Measurements from ENCODE around the gene UBA1. TPM values are rescaled to one million over a fixed set of nuclear protein-coding genes. Genes with fewer than 3 reads are reported as not detected.

Gene UBA1
- total and polyA plus RNA-seq, 2 donors (not counting 3 experiments of a cell fraction or from before 2014, with no cell fraction given), result 237 to 297 TPM

DNA sequence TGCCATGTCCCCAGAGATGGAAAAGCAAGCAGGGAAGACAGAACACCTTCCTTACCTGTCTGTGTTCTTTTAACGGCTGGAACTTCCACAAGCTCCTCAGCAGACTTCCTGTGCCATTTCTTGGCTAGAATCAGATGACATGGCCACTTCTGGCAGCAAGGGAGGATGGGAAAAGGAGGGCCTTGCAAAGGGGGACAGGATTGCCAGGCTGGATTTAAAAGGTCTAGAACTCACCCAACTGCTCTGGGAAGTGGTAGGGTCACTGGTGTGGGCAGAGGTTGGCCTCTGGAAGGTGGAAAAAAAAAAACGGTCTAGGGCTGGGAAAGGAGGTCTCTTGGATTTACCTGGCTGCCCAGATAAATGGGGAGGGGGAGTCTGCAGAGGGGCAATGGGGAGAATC lies 37.5 kb downstream of the UBA1 start:
- no peaks in the 10 kb centered on the region for H4K20me1 ChIP-seq (replicated peaks; ENCODE audit: control insufficient read depth, extremely low read depth, insufficient read depth, low read length)
- H3K36me3 ChIP-seq (ENCODE audit: control insufficient read depth in 2 of 2, extremely low read depth in 1 of 2, insufficient read depth in 2 of 2, low read length in 2 of 2), result peaks cover 2 to 12% of the 10 kb centered on the region in 2 experiments
- no peak for DNase-seq (ENCODE audit: low read depth, low spot score)
- ChIA-PET POLR2A (no interaction called here), CTCF (no interaction called here)
- H3K27me3 ChIP-seq (ENCODE audit: control insufficient read depth in 2 of 2, insufficient read depth in 2 of 2, low read length in 2 of 2), result no peaks in the 10 kb centered on the region
- BruUV-seq (replicated peaks), result no TSS peak
- no peak overlapping the region for H3K4me3 ChIP-seq (replicated peaks in 1 of 3; ENCODE audit: insufficient read depth in 1 of 3, low read depth in 1 of 3, low read length in 3 of 3)
- no peak overlapping the region for H2AFZ ChIP-seq (ENCODE audit: low read depth, low read length)
- H3K9ac ChIP-seq (replicated peaks; ENCODE audit: extremely low read depth, insufficient read depth, low read length), result no peak overlapping the region
- H3K27ac ChIP-seq (ENCODE audit: insufficient read depth, low read depth, low read length), result no peak overlapping the region
- dilution Hi-C loops (cut with MboI; ENCODE audit: extremely low pct_ligation_motif_present, low sequenced_read_pairs) (no loop called here), intact Hi-C loops (cut with micrococcal nuclease) (loop anchor here (5.0 kb wide), 1 partner anchor 151 kb away; no protein-coding TSS in a partner anchor)
- H3K9me3 ChIP-seq (replicated peaks; ENCODE audit: control insufficient read depth, insufficient read depth, low read length), result no peaks in the 10 kb centered on the region
- FAIRE-seq, result no peak
- no peak for TF ChIP-seq MYC (IDR thresholded peaks at IDR 0.05; ENCODE audit: low read depth, low read length)
- no peaks in the 10 kb centered on the region for H3K9me1 ChIP-seq (replicated peaks; ENCODE audit: control insufficient read depth, extremely low read depth, insufficient read depth, low read length)
- H3K79me2 ChIP-seq (ENCODE audit: control insufficient read depth, insufficient read depth, low read length), result peaks cover 8% of the 10 kb centered on the region
- H3K4me2 ChIP-seq (ENCODE audit: insufficient read depth, low read length), result no peak overlapping the region
- peaks cover 3% of the 10 kb centered on the region for H3K4me1 ChIP-seq (ENCODE audit: control insufficient read depth, extremely low read depth, insufficient read depth, low read length)

DNA sequence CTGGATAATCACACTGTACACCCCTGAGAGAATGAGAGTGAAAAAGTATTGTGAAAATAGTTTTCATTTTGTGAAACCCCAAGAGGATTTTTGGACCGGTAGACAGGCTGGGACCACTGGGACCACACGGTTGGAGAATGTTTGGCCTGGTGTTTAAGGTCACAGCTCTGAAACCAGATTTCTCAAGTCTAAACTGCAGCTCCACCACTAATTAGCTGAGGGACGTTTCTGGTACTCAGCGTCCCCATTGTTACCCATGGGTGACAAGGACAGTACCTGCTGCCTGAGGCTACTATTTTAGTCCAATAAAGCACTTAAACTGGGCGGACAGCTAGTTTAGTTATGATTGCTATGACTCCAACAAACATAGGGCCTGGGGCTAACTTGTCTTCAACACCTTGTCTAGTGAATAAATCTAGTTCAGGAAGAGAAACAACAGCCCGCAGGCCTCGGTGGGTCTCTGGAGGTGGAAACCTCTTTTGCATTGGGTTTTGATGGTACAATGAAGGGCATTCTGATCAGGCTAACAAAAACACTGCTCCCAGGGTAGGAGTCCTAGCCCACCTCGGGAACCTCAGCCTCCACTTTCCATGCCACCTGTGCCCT lies 38.7 kb downstream of the UBA1 start:
- H3K27ac ChIP-seq (ENCODE audit: insufficient read depth, low read depth, low read length), result peak overlapping the region; percentile 95
- peak overlapping the region; percentile 75 for H2AFZ ChIP-seq (ENCODE audit: low read depth, low read length)
- H3K9me3 ChIP-seq (replicated peaks; ENCODE audit: control insufficient read depth, insufficient read depth, low read length), result no peaks in the 10 kb centered on the region
- ChIA-PET POLR2A (interaction anchor here (1.7 kb wide), 1 partner anchor 14 kb away, joined by 10 read pairs; the partner anchor contains the start of gene CDK16), CTCF (interaction anchor here (1.7 kb wide), 1 partner anchor 152 kb away, joined by 15 read pairs; no protein-coding TSS in a partner anchor)
- peaks cover 8% of the 10 kb centered on the region for H3K79me2 ChIP-seq (ENCODE audit: control insufficient read depth, insufficient read depth, low read length)
- H4K20me1 ChIP-seq (replicated peaks; ENCODE audit: control insufficient read depth, extremely low read depth, insufficient read depth, low read length), result no peaks in the 10 kb centered on the region
- no peaks in the 10 kb centered on the region for H3K9me1 ChIP-seq (replicated peaks; ENCODE audit: control insufficient read depth, extremely low read depth, insufficient read depth, low read length)
- peaks cover 3% of the 10 kb centered on the region for H3K4me1 ChIP-seq (ENCODE audit: control insufficient read depth, extremely low read depth, insufficient read depth, low read length)
- peak overlapping the region; percentile 37 for H3K4me2 ChIP-seq (ENCODE audit: insufficient read depth, low read length)
- peak; percentile 1 for DNase-seq (ENCODE audit: low read depth, low spot score)
- no peak for TF ChIP-seq FOS (IDR thresholded peaks at IDR 0.05; ENCODE audit: borderline replicate concordance, insufficient read depth, low read length)
- no peak for TF ChIP-seq JUN (IDR thresholded peaks at IDR 0.05; ENCODE audit: borderline replicate concordance, insufficient read depth, insufficient read length, low read depth)
- no peak for TF ChIP-seq EZH2 (IDR thresholded peaks at IDR 0.05; ENCODE audit: borderline replicate concordance, low read depth, low read length, severe bottlenecking)
- no peak for TF ChIP-seq GATA2 (IDR thresholded peaks at IDR 0.05; ENCODE audit: insufficient read depth, insufficient read length, low read depth, low read length)
- no peak for TF ChIP-seq POLR2AphosphoS5 (IDR thresholded peaks at IDR 0.05; ENCODE audit: insufficient read depth, low read depth, low read length)
- TF ChIP-seq, protein P1, sequence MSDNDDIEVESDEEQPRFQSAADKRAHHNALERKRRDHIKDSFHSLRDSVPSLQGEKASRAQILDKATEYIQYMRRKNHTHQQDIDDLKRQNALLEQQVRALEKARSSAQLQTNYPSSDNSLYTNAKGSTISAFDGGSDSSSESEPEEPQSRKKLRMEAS (IDR thresholded peaks at IDR 0.05; ENCODE audit: insufficient read depth, insufficient read length), result no peak
- TF ChIP-seq, protein P2, sequence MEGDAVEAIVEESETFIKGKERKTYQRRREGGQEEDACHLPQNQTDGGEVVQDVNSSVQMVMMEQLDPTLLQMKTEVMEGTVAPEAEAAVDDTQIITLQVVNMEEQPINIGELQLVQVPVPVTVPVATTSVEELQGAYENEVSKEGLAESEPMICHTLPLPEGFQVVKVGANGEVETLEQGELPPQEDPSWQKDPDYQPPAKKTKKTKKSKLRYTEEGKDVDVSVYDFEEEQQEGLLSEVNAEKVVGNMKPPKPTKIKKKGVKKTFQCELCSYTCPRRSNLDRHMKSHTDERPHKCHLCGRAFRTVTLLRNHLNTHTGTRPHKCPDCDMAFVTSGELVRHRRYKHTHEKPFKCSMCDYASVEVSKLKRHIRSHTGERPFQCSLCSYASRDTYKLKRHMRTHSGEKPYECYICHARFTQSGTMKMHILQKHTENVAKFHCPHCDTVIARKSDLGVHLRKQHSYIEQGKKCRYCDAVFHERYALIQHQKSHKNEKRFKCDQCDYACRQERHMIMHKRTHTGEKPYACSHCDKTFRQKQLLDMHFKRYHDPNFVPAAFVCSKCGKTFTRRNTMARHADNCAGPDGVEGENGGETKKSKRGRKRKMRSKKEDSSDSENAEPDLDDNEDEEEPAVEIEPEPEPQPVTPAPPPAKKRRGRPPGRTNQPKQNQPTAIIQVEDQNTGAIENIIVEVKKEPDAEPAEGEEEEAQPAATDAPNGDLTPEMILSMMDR (IDR thresholded peaks at IDR 0.05; ENCODE audit: extremely low read depth in 1 of 2, insufficient read depth in 1 of 2, low read depth in 1 of 2, low read length in 2 of 2), result no peak
- no peak for TF ChIP-seq POLR2A (IDR thresholded peaks at IDR 0.05; ENCODE audit: low read depth, low read length)
- no peak for TF ChIP-seq MYC (IDR thresholded peaks at IDR 0.05; ENCODE audit: low read depth, low read length)
- no peaks in the 10 kb centered on the region for H3K27me3 ChIP-seq (ENCODE audit: control insufficient read depth in 2 of 2, insufficient read depth in 2 of 2, low read length in 2 of 2)
- intact Hi-C loops (cut with micrococcal nuclease) (loop anchor here (5.0 kb wide), 1 partner anchor 150 kb away; no protein-coding TSS in a partner anchor), dilution Hi-C loops (cut with MboI; ENCODE audit: extremely low pct_ligation_motif_present, low sequenced_read_pairs) (no loop called here)
- BruUV-seq (replicated peaks), result no TSS peak
- FAIRE-seq, result no peak
- H3K9ac ChIP-seq (replicated peaks; ENCODE audit: extremely low read depth, insufficient read depth, low read length), result peak overlapping the region; percentile 99
- peak overlapping the region in 2 of 3 experiments; percentile 17 to 42 for H3K4me3 ChIP-seq (replicated peaks in 1 of 3; ENCODE audit: insufficient read depth in 1 of 3, low read depth in 1 of 3, low read length in 3 of 3)
- peaks cover 0 to 7% of the 10 kb centered on the region in 2 experiments for H3K36me3 ChIP-seq (ENCODE audit: control insufficient read depth in 2 of 2, extremely low read depth in 1 of 2, insufficient read depth in 2 of 2, low read length in 2 of 2)

Data from endothelial cell of umbilical vein (primary cell).